Cardiac septum (tissue), 1 donor: ENCODE measurements around the gene FASN. TPM values are rescaled to one million over a fixed set of nuclear protein-coding genes. Genes with fewer than 3 reads are reported as not detected.
"Not testable (repeated sequence)": the region's sequence is repeated elsewhere in the genome, so short reads cannot be mapped to it uniquely, and the experiment has no call there.

Source experiments
- DNase-seq: peaks from one replicate; pipeline ENCODE4 v3.0.0-alpha.2; 2020; ENCODE audit warnings: low spot score
- intact Hi-C: fragments of 100-400 bp; cut with DNase I; formaldehyde crosslinking; loops from one replicate; pipeline ENCODE4 v1.14.0; 2022
- long read RNA-seq: library from polyadenylated mRNA; unstranded; transcript quantifications from one replicate; pipeline ENCODE4 v2.0.0, GENCODE V29; 2021
- total RNA-seq: library from RNA; stranded (reverse); fragmentation: NEBNext Ultra II Directional; extraction: Animal tissue kit (Norgen Biotek cat#: 25700); gene quantifications from one replicate; pipeline ENCODE4 v1.2.1, GENCODE V29; 2021
- donor health status: DM: no; HTN: no; CAD: no.

FASN gene
- total RNA-seq, result 22.9 TPM
- long read RNA-seq, partial matches to known transcripts, result 8 of 12 reads
- long read RNA-seq, other reads (novel, unspliced or antisense), result 4 of 12 reads

- intact Hi-C loops, result loop anchor here (5.0 kb wide), 1 partner anchor 61 kb away; the partner anchor contains the start of gene DCXR
- DNase-seq, result peak; percentile 96
Measured at GRCh38 chr17:82098169-82098938, at the start of gene FASN. TSS of gene FASN (minus strand) at chr17:82098236. CDS start at chr17:82096445, 1,791 bp downstream.

GRCh38 chr17:82146663-82147654, 48.9 kb upstream of the FASN start:
- no peak for DNase-seq
- intact Hi-C loops, result no loop called here

DNA sequence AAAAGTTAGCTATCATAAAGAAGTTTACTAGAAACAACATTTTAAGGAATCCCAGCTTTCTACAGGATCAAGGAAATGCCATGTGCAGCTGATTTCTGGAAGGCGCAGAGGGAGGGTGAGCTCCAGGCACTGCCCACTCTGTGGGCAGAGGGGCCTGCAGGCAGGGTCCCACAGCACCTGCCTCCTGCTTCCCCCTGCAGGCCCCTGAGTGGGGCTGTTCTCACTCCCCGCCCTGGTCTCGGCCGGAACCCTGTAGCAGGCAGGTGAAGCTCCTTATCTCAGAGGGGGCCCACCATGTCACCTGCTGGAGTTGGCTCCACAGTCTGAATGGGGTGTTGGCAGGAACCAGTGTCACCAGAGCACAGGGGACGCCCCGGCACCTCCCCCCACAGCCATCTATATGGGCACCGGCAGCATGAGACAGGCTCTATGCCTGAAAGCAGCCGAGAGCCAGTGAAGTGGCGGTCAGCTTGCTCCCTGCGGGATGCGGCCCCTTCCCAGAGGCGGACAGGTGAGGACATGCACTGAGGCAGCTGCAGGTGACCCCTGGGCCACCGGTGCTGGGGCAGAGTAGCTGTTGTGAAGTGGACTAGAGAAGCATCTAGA, 47.6 kb upstream of the FASN start:
- DNase-seq, result no peak
- intact Hi-C loops, result no loop called here

DNA sequence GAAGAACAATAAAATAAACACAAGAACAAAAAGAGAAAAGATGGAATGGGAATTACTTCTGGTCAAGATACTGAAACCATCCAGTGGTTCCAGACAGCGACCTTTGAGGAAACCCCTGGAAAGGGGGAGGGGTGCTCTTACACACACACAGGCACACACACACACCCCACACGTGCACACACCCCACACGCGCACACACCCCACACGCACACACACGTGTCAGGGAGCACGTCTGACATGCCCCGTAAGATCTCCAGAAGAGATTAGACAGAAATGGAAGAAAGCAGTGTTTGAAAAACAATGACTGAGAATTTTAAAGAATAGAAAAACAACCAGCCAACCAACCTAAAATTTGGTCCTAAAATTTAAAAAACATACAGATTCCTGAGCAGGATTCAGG, 45.3 kb upstream of the FASN start:
- intact Hi-C loops, result no loop called here
- no peak for DNase-seq

DNA sequence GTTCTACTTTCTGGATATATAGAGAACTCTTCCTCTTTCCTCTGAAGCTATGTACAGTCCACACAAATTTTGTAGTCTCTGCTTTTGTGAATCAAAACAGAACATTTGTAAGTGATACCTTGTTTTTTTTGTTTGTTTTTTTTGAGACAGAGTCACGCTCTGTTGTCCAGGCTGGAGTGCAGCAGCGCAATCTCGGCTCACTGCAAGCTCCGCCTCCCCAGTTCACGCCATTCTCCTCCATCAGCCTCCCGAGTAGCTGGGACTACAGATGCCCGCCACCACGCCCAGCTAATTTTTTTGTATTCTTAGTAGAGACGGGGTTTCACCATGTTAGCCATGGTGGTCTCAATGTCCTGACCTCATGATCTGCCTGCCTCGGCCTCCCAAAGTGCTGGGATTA, 41.9 kb upstream of the FASN start:
- intact Hi-C loops, DNase-seq: not testable (repeated sequence)

- intact Hi-C loops, result no loop called here
- DNase-seq, result no peak
Measured at GRCh38 chr17:82138511-82138992, 40.5 kb upstream of the FASN start.

DNA sequence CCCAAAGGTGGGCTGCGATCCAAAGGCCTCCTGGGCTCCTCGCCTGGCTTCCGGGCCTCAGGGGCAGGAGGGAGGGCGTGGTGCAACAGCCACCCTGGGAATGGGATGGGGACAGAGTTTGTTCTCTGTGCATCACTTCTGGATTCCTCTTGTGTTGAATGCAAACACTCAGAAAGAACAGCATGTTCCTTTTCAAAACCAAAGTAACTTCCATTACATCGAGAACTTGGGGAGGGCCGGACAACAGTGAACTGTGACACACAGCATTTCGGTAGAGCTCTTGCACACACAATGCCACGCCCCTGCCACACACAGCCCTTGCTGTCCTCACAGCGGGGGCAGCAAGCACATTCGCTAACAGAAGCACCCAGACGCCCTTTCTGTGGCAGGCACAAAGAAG, 36.1 kb upstream of the FASN start:
- DNase-seq, result no peak

DNA sequence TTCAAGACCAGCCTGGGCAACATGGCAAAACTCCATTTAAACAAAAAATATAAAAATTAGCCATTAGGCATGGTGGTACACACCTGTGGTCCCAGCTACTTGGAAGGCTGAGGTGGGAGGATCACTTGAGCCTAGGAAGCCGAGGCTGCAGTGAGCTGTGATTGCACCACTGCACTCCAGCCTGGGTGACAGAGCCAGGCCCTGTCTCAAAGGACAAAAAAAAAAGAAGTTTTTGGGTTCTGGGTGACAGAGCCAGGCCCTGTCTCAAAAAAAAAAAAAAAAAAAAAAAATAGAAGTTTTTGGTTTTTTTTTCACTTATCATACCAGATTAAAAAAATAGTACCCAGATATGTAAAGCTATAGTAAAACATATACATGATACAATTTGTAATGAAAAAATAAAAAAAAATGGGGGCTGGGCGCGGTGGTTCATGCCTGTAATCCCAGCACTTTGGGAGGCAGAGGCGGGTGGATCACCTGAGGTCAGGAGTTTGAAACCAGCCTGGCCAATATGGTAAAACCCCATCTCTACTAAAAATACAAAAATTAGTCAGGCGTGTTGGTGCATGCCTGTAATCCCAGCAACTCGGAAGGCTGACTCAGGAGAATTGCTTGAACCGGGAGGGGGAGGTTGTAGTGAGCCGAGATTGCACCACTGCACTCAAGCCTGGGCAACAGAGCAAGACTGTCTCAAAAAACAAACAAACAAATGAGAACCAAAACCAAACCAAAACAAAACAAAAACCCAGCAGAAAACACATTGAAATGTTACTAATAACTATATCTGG, 35.3 kb upstream of the FASN start:
- DNase-seq, intact Hi-C loops: not testable (repeated sequence)

More for the DNA sequence above, 36.1 kb upstream of the FASN start:
- intact Hi-C loops, result no loop called here

GRCh38 chr17:82129095-82129494, 31.1 kb upstream of the FASN start:
- intact Hi-C loops, result no loop called here
- no peak for DNase-seq

DNA sequence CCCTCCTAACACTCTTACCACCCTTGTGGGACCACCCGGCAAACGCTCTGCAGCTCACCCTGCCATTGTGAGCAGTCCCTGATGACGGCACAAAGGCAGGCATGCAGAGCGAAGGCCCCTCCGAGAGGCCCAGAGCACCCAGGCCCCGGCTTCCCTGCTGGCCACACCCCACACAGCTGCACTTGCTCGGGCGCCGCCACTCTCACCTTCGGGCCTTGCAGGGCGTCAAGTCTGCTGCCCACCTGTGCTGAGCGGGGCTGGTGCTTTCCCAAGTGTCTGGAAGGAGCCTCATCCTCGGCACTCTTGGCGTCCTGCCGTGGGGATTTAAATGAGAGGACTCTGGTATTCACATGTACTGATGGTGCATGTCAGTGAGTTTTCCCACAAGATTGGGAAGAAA, 30.3 kb upstream of the FASN start:
- intact Hi-C loops, result no loop called here
- DNase-seq, result no peak

DNA sequence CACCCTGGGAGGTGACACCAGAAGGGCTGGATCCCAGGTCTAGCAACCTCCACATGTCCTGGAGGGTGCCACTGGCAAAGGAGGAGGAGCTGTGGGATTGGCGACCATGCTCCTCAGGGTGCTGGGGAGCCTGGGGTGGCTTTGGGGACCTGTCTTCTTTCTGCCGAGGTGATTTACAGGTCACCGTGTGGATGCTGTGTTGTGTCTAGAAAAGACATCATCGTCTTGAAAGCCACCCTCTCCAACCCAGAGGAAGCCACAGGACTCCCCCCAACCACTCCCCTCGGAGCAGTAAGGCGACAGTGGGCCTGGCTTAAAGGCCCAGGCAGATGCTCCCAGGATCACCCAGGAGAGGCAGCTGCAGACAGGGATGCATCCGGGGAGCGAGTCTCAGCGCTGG, 29.7 kb upstream of the FASN start:
- DNase-seq, result no peak
- intact Hi-C loops, result no loop called here

GRCh38 chr17:82127315-82127595, 29.2 kb upstream of the FASN start:
- no peak for DNase-seq
- intact Hi-C loops, result no loop called here

- no peak for DNase-seq
- intact Hi-C loops, result no loop called here
Measured at GRCh38 chr17:82126556-82127314, 28.7 kb upstream of the FASN start.

GRCh38 chr17:82124101-82124500, 26.1 kb upstream of the FASN start:
- intact Hi-C loops, result no loop called here

GRCh38 chr17:82121660-82122629, 23.9 kb upstream of the FASN start:
- no peak for DNase-seq
- intact Hi-C loops, result no loop called here

More at GRCh38 chr17:82124101-82124500, 26.1 kb upstream of the FASN start:
- DNase-seq, result no peak

DNA sequence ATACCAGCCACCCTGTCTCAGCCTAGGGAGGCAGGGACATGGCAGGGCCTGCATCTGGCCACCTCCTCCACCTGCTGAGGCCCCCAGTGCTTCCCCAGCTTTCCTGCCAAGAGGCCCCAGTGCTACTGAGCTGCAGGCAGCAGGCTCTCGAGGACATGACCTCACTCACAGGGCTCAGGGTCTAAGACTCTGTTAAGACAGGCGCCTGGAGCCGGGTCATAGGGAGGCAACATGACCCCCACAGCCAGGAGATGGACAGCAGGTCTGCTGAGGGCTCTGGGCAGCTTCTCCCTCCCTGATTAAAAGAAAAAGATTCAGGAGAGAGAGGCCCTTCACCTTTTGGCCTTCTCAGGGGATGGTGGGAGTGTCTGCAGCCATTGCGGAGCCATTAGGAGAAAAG, 23.2 kb upstream of the FASN start:
- intact Hi-C loops, result no loop called here
- no peak for DNase-seq

GRCh38 chr17:82120148-82120547, 22.1 kb upstream of the FASN start:
- DNase-seq, result no peak
- intact Hi-C loops, result no loop called here
